MM.1S (cell line): ENCODE data around the gene TCF12.

Source experiments
- DNase-seq: peaks from one replicate; pipeline ENCODE4 v3.0.0-alpha.2; 2015
- H2AFZ ChIP-seq: fragments of 300-600 bp; sonication (generic); 2 replicates; pipeline ENCODE4 v1.6.0; 2016; ENCODE audit warnings: antibody characterized with exemption, low read length
- H3F3A ChIP-seq: fragments of 300-600 bp; sonication (generic); 2 replicates; pipeline ENCODE4 v1.6.1; 2016; ENCODE audit warnings: mild to moderate bottlenecking, antibody characterized with exemption, low read length, moderate library complexity, mixed read lengths; ENCODE audit not compliant: insufficient read depth
- H3K27ac ChIP-seq: fragments of 300-600 bp; sonication (generic); 2 replicates; pipeline ENCODE4 v1.5.1; 2016; ENCODE audit warnings: mild to moderate bottlenecking, low read length
- H3K27me3 ChIP-seq: fragments of 300-600 bp; sonication (generic); replicated peaks from 2 replicates; pipeline ENCODE4 v1.6.0; 2016; ENCODE audit warnings: low read length; ENCODE audit not compliant: insufficient read depth
- H3K36me3 ChIP-seq: fragments of 300-600 bp; sonication (generic); replicated peaks from 2 replicates; pipeline ENCODE4 v1.6.1; 2016; ENCODE audit warnings: mild to moderate bottlenecking, low read length, mixed read lengths; ENCODE audit not compliant: insufficient read depth
- H3K4me1 ChIP-seq: fragments of 300-600 bp; sonication (generic); 2 replicates; pipeline ENCODE4 v1.6.1; 2016; ENCODE audit warnings: low read length, mixed read lengths
- H3K4me2 ChIP-seq: fragments of 300-600 bp; sonication (generic); 2 replicates; pipeline ENCODE4 v1.6.0; 2016; ENCODE audit warnings: low read depth, low read length
- H3K4me3 ChIP-seq: fragments of 300-600 bp; sonication (generic); 2 replicates; pipeline ENCODE4 v1.5.1; 2016; ENCODE audit warnings: low read length, mixed read lengths
- H3K79me2 ChIP-seq: fragments of 300-600 bp; sonication (generic); 2 replicates; pipeline ENCODE4 v1.6.1; 2016; ENCODE audit warnings: mixed run types, low read length, mixed read lengths
- H3K9ac ChIP-seq: fragments of 300-600 bp; sonication (generic); 2 replicates; pipeline ENCODE4 v1.6.1; 2016; ENCODE audit warnings: low read length, mixed read lengths
- H3K9me2 ChIP-seq: fragments of 300-600 bp; sonication (generic); replicated peaks from 2 replicates; pipeline ENCODE4 v1.6.1; 2016; ENCODE audit warnings: mild to moderate bottlenecking, low read length, mixed read lengths; ENCODE audit not compliant: insufficient read depth
- H3K9me3 ChIP-seq: fragments of 300-600 bp; sonication (generic); replicated peaks from 2 replicates; pipeline ENCODE4 v1.6.1; 2016; ENCODE audit warnings: mild to moderate bottlenecking, low read length, mixed read lengths; ENCODE audit not compliant: insufficient read depth
- H4K20me1 ChIP-seq: fragments of 300-600 bp; sonication (generic); 2 replicates; pipeline ENCODE4 v1.6.1; 2016; ENCODE audit warnings: mild to moderate bottlenecking, low read length, moderate library complexity, mixed read lengths; ENCODE audit not compliant: insufficient read depth
- EZH2 ChIP-seq: fragments of 300-600 bp; sonication (generic); optimal IDR thresholded peaks from 2 replicates; pipeline ENCODE3; 2017; ENCODE audit warnings: low read depth, mild to moderate bottlenecking, antibody characterized with exemption, low read length, mixed read lengths
- EZH2phosphoT487 ChIP-seq: fragments of 300-600 bp; sonication (generic); IDR thresholded peaks from 2 replicates; pipeline ENCODE4 v1.6.1; 2018; ENCODE audit warnings: antibody characterized with exemption, low read length
- TF ChIP-seq, protein P1 (sequence below): fragments of 300-600 bp; sonication (generic); IDR thresholded peaks from 2 replicates; pipeline ENCODE4 v1.5.1; 2016; ENCODE audit warnings: antibody characterized with exemption, low read length, mixed read lengths

Gene TCF12

DNA sequence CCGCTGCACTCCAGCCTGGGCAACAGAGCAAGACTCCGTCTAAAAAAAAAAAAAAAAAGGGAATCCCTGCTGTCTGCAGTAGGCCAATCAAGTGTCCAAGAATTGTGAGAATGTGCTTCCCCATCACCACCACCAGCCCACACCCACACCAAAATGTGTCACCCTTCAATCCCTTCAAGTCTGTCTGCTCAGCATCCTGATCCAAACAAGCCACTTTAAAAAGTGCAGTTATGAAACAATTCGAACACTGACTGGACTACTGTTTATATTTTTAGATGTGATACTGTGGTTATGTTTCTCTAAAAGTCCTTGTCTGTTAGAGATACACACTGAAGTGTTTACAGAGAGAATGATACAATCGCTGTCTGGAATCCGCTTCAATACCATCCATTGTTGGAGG, 379.8 kb downstream of the TCF12 start:
- Histone ChIP-seq H3K9me2 (no peaks in the 10 kb centered on the region), H3K79me2 (no peaks in the 10 kb centered on the region), H3K27ac (no peak overlapping the region), H3K9me3 (no peaks in the 10 kb centered on the region), H3K36me3 (no peaks in the 10 kb centered on the region), H4K20me1 (no peaks in the 10 kb centered on the region), H3K4me2 (no peak overlapping the region), H3F3A (no peaks in the 10 kb centered on the region), H3K4me1 (no peaks in the 10 kb centered on the region), H2AFZ (no peak overlapping the region), H3K4me3 (no peak overlapping the region), H3K9ac (no peak overlapping the region), H3K27me3 (no peaks in the 10 kb centered on the region)
- no peak for DNase-seq
- TF ChIP-seq EZH2: no peak
- TF ChIP-seq, protein P1, sequence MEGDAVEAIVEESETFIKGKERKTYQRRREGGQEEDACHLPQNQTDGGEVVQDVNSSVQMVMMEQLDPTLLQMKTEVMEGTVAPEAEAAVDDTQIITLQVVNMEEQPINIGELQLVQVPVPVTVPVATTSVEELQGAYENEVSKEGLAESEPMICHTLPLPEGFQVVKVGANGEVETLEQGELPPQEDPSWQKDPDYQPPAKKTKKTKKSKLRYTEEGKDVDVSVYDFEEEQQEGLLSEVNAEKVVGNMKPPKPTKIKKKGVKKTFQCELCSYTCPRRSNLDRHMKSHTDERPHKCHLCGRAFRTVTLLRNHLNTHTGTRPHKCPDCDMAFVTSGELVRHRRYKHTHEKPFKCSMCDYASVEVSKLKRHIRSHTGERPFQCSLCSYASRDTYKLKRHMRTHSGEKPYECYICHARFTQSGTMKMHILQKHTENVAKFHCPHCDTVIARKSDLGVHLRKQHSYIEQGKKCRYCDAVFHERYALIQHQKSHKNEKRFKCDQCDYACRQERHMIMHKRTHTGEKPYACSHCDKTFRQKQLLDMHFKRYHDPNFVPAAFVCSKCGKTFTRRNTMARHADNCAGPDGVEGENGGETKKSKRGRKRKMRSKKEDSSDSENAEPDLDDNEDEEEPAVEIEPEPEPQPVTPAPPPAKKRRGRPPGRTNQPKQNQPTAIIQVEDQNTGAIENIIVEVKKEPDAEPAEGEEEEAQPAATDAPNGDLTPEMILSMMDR: no peak
- no peak for TF ChIP-seq EZH2phosphoT487

DNA sequence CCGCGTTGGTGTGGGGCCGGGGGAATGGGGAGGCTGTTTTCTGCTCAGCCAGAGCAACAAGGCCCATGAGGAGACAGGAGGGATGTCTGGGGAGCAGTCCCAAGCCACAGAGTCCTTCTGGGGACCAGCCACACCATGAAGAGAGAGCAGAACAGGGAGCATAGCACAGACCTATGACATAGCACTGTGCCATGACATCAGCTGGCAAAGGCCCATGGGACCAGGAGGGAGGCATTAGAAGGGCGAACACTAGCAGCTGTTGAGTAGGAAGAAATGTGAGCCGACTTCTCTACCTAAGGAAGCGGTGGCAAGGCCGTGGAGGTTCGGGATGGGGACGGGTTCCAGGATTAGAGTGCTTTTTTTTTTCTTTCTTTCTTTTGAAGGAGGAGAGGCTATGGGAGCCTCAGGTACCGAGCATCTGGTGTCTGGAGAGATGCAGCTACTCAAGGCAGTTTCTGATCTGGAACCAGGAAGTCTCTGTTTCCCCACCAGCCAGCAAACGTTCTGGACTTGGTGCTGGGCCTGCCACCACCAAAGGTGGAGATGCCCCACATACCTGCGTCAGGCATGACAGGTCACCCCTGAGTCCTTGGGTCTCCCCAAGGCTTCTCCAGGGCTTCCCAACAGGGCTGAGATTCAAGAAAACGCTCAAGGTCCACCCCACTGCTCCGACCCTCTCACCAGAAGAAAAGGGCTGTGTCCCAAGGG, 380.6 kb downstream of the TCF12 start:
- Histone ChIP-seq H2AFZ (no peak overlapping the region), H3K4me3 (no peak overlapping the region), H3K27me3 (no peaks in the 10 kb centered on the region), H3K4me2 (no peak overlapping the region), H3K36me3 (no peaks in the 10 kb centered on the region), H3K9me3 (no peaks in the 10 kb centered on the region), H3F3A (no peaks in the 10 kb centered on the region), H3K9ac (no peak overlapping the region), H3K4me1 (no peaks in the 10 kb centered on the region), H4K20me1 (no peaks in the 10 kb centered on the region), H3K79me2 (no peaks in the 10 kb centered on the region), H3K9me2 (no peaks in the 10 kb centered on the region), H3K27ac (no peak overlapping the region)
- TF ChIP-seq EZH2: no peak
- TF ChIP-seq, protein P1: no peak
- TF ChIP-seq EZH2phosphoT487: no peak
- no peak for DNase-seq

DNA sequence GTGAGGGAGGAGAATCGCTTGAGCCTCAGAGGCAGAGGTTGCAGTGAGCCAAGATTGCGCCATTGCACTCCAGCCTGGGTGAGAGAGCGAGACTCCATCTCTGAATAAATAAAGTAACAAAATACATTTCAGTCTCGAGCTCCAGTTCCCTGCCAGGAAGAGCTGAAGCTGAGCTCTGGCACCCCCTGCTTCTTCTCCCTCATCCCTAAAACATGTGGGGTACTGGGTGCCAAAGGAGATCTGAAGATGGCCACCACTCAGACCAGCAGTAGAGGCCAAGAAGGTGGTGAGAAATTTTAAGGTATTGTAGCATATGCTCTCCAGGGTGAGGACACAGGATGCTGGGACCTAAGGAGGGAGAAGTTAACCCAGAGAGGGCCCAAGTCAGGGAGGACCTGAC, 382.9 kb downstream of the TCF12 start:
- H3K4me3 ChIP-seq: no peak overlapping the region
- TF ChIP-seq, protein P1: no peak
- no peaks in the 10 kb centered on the region for H3K27me3 ChIP-seq
- H3K9ac ChIP-seq: no peak overlapping the region
- no peaks in the 10 kb centered on the region for H3K9me3 ChIP-seq
- H3K9me2 ChIP-seq: no peaks in the 10 kb centered on the region
- H3K4me2 ChIP-seq: no peak overlapping the region
- no peaks in the 10 kb centered on the region for H4K20me1 ChIP-seq
- no peaks in the 10 kb centered on the region for H3K36me3 ChIP-seq
- H3F3A ChIP-seq: no peaks in the 10 kb centered on the region
- H3K79me2 ChIP-seq: no peaks in the 10 kb centered on the region
- no peaks in the 10 kb centered on the region for H3K4me1 ChIP-seq
- DNase-seq: no peak
- H2AFZ ChIP-seq: no peak overlapping the region
- H3K27ac ChIP-seq: no peak overlapping the region
